HL-60/S4 (cell line): Measurements from ENCODE around the gene WNT2B.

ENCODE experiments used
- in situ Hi-C: fragments of 300-500 bp; cut with MboI; formaldehyde crosslinking; loops from 2 replicates; pipeline ENCODE4 v1.14.3; 2022; ENCODE audit warnings: low sequenced_read_pairs

WNT2B gene

GRCh38 chr1:112527266-112528010, 18.7 kb downstream of the WNT2B start:
- in situ Hi-C loops = no loop called here

- in situ Hi-C loops = no loop called here
These were observed 19.3 kb downstream of the WNT2B start for GRCh38 chr1:112528076-112528475.

- in situ Hi-C loops = no loop called here
These were observed 20.5 kb downstream of the WNT2B start for GRCh38 chr1:112529301-112529700.

- in situ Hi-C loops = no loop called here
These were observed 22.1 kb downstream of the WNT2B start for GRCh38 chr1:112530832-112531231.

GRCh38 chr1:112532064-112532463, 23.3 kb downstream of the WNT2B start:
- in situ Hi-C loops = no loop called here

GRCh38 chr1:112533029-112533428, 24.3 kb downstream of the WNT2B start:
- in situ Hi-C loops = no loop called here

- in situ Hi-C loops = no loop called here
These were observed 27.8 kb downstream of the WNT2B start for GRCh38 chr1:112536561-112536960.

- in situ Hi-C loops = no loop called here
These were observed 28.7 kb downstream of the WNT2B start for GRCh38 chr1:112537456-112537855.

GRCh38 chr1:112538883-112539282, 30.1 kb downstream of the WNT2B start:
- in situ Hi-C loops = no loop called here

GRCh38 chr1:112540226-112540794, 31.5 kb downstream of the WNT2B start:
- in situ Hi-C loops = no loop called here

- in situ Hi-C loops = no loop called here
These were observed 32.5 kb downstream of the WNT2B start for GRCh38 chr1:112541299-112541698.

GRCh38 chr1:112542206-112542973, 33.6 kb downstream of the WNT2B start:
- in situ Hi-C loops = no loop called here

GRCh38 chr1:112544011-112544688, 35.4 kb downstream of the WNT2B start:
- in situ Hi-C loops = no loop called here

- in situ Hi-C loops = no loop called here
These were observed 36.0 kb downstream of the WNT2B start for GRCh38 chr1:112544751-112545150.

- in situ Hi-C loops = no loop called here
These were observed 37.3 kb downstream of the WNT2B start for GRCh38 chr1:112546076-112546475.

GRCh38 chr1:112548547-112548946, 39.8 kb downstream of the WNT2B start:
- in situ Hi-C loops = no loop called here

GRCh38 chr1:112549590-112549989, 40.8 kb downstream of the WNT2B start:
- in situ Hi-C loops = no loop called here

- in situ Hi-C loops = no loop called here
These were observed 45.6 kb downstream of the WNT2B start for GRCh38 chr1:112554411-112554810.

GRCh38 chr1:112557385-112557784, 48.6 kb downstream of the WNT2B start:
- in situ Hi-C loops = no loop called here

- in situ Hi-C loops = no loop called here
These were observed 49.9 kb downstream of the WNT2B start for GRCh38 chr1:112558634-112559033.

- in situ Hi-C loops = no loop called here
These were observed 54.6 kb downstream of the WNT2B start for GRCh38 chr1:112563341-112563740.
